Left ventricle myocardium inferior (tissue), 1 donor: ENCODE data around the gene GPC5. TPM values are rescaled to one million over a fixed set of nuclear protein-coding genes. Genes with fewer than 3 reads are reported as not detected.

Source experiments
- DNase-seq: peaks from one replicate; pipeline ENCODE4 v3.0.0-alpha.2; 2020
- H3K27ac ChIP-seq: fragments of 200-600 bp; replicated peaks from 2 replicates; pipeline ENCODE4 v1.8.0; 2021
- H3K27me3 ChIP-seq: fragments of 200-600 bp; 2 replicates; pipeline ENCODE4 v1.8.0; 2021; ENCODE audit warnings: low read depth
- H3K36me3 ChIP-seq: fragments of 200-600 bp; 2 replicates; pipeline ENCODE4 v1.8.0; 2021
- H3K4me1 ChIP-seq: fragments of 200-600 bp; 2 replicates; pipeline ENCODE4 v1.8.0; 2021
- H3K4me3 ChIP-seq: fragments of 200-600 bp; 2 replicates; pipeline ENCODE4 v1.8.0; 2021; ENCODE audit warnings: mild to moderate bottlenecking, moderate library complexity
- H3K9me3 ChIP-seq: fragments of 200-600 bp; replicated peaks from 2 replicates; pipeline ENCODE4 v1.8.0; 2021
- intact Hi-C: fragments of 100-400 bp; cut with micrococcal nuclease; formaldehyde crosslinking; loops from one replicate; pipeline ENCODE4 v1.11.0; 2022
- total RNA-seq: library from RNA; stranded (reverse); fragmentation: NEBNext Ultra II Directional; extraction: Animal tissue kit (Norgen Biotek cat#: 25700); gene quantifications from one replicate; pipeline ENCODE4 v1.2.1, GENCODE V29; 2021
- TF ChIP-seq, protein P1 (sequence below): fragments of 200-600 bp; IDR thresholded peaks from 2 replicates; pipeline ENCODE4 v1.8.0; 2021; ENCODE audit warnings: antibody characterized with exemption, mild to moderate bottlenecking, borderline replicate concordance
- donor health status: DM: no; HTN: yes; CAD: no; lungs with severe emphysema.

Gene GPC5
- total RNA-seq, 1 donor from 2014 or later, result 1.5 TPM

DNA sequence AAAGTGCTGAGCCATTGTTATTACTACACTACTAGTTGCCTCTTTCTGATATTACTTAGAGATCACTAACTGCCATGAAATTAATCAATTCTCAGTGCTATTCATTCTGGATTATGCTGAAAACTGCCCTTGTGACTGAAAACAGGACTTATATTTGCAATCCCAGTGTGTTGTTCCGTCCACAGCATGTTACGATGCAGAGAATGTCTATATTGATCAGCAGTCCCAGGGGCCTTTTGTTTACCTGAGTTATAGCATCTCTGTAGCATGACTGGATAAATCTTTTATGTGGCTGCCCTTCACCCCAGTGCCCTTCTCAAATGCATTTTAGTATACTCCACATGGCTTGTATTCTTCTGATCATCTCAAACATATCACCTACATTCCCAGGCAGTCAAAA lies 251.0 kb downstream of the GPC5 start:
- intact Hi-C loops, result no loop called here
- Histone ChIP-seq H3K27me3 (no peaks in the 10 kb centered on the region), H3K9me3 (no peaks in the 10 kb centered on the region), H3K27ac (no peak overlapping the region), H3K4me3 (no peak overlapping the region), H3K4me1 (no peaks in the 10 kb centered on the region), H3K36me3 (no peaks in the 10 kb centered on the region)
- TF ChIP-seq, protein P1, sequence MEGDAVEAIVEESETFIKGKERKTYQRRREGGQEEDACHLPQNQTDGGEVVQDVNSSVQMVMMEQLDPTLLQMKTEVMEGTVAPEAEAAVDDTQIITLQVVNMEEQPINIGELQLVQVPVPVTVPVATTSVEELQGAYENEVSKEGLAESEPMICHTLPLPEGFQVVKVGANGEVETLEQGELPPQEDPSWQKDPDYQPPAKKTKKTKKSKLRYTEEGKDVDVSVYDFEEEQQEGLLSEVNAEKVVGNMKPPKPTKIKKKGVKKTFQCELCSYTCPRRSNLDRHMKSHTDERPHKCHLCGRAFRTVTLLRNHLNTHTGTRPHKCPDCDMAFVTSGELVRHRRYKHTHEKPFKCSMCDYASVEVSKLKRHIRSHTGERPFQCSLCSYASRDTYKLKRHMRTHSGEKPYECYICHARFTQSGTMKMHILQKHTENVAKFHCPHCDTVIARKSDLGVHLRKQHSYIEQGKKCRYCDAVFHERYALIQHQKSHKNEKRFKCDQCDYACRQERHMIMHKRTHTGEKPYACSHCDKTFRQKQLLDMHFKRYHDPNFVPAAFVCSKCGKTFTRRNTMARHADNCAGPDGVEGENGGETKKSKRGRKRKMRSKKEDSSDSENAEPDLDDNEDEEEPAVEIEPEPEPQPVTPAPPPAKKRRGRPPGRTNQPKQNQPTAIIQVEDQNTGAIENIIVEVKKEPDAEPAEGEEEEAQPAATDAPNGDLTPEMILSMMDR, result no peak
- DNase-seq, result no peak

- DNase-seq, result no peak
- Histone ChIP-seq H3K4me3 (no peak overlapping the region), H3K36me3 (no peaks in the 10 kb centered on the region), H3K27ac (no peak overlapping the region), H3K4me1 (no peaks in the 10 kb centered on the region), H3K27me3 (no peaks in the 10 kb centered on the region), H3K9me3 (no peaks in the 10 kb centered on the region)
- intact Hi-C loops, result no loop called here
- TF ChIP-seq, protein P1, result no peak
Measured at GRCh38 chr13:91652404-91653301, 254.2 kb downstream of the GPC5 start.

GRCh38 chr13:91655731-91656130 lies 257.3 kb downstream of the GPC5 start:
- Histone ChIP-seq H3K4me3 (no peak overlapping the region), H3K27me3 (no peaks in the 10 kb centered on the region), H3K9me3 (no peaks in the 10 kb centered on the region), H3K27ac (no peak overlapping the region), H3K4me1 (no peaks in the 10 kb centered on the region), H3K36me3 (no peaks in the 10 kb centered on the region)
- TF ChIP-seq, protein P1, result no peak
- intact Hi-C loops, result no loop called here
- DNase-seq, result no peak

GRCh38 chr13:91657283-91657682 lies 258.9 kb downstream of the GPC5 start:
- no peaks in the 10 kb centered on the region for H3K9me3 ChIP-seq
- no peak overlapping the region for H3K27ac ChIP-seq
- no peaks in the 10 kb centered on the region for H3K36me3 ChIP-seq
- no peak for DNase-seq
- H3K27me3 ChIP-seq, result no peaks in the 10 kb centered on the region
- no peak overlapping the region for H3K4me3 ChIP-seq
- TF ChIP-seq, protein P1, result no peak
- intact Hi-C loops, result no loop called here
- no peaks in the 10 kb centered on the region for H3K4me1 ChIP-seq

- no peaks in the 10 kb centered on the region for H3K4me1 ChIP-seq
- no peak overlapping the region for H3K27ac ChIP-seq
- TF ChIP-seq, protein P1, result no peak
- no peaks in the 10 kb centered on the region for H3K9me3 ChIP-seq
- no peaks in the 10 kb centered on the region for H3K27me3 ChIP-seq
- no peak overlapping the region for H3K4me3 ChIP-seq
- intact Hi-C loops, result no loop called here
- DNase-seq, result no peak
- no peaks in the 10 kb centered on the region for H3K36me3 ChIP-seq
Measured at GRCh38 chr13:91659256-91660075, 261.0 kb downstream of the GPC5 start.
